MCF 10A (cell line): ENCODE results near the gene POLR3GL. TPM values are rescaled to one million over a fixed set of nuclear protein-coding genes. Genes with fewer than 3 reads are reported as not detected.

Source experiments
- BruUV-seq: library from RNA; stranded (reverse); fragments of 400-500 nt; replicated peaks from 2 replicates; lab custom pipeline; 2021; lab: Mats Ljungman, UMichigan
- CTCF ChIA-PET: fragments of 300-600 bp; sonication (Branson Sonifier 250); formaldehyde crosslinking; extraction: SDS; loops from one replicate; lab custom pipeline; 2021; ENCODE audit warnings: antibody characterized with exemption, inconsistent platforms; lab: Yijun Ruan, JAX
- POLR2A ChIA-PET: fragments of 300-600, 350-650 bp; sonication (Branson Sonifier 250); formaldehyde crosslinking; extraction: SDS; loops from one replicate; lab custom pipeline; 2020; ENCODE audit warnings: antibody characterized with exemption, inconsistent platforms; lab: Yijun Ruan, JAX
- DNase-seq: peaks from one replicate; pipeline ENCODE4 v3.0.0-alpha.2; 2018; ENCODE audit not compliant: unreplicated experiment
- H3K27ac Mint-ChIP-seq: one replicate; pipeline ENCODE4 v1.8.0; 2022; ENCODE audit warnings: mild to moderate bottlenecking, low read depth, mixed read lengths; ENCODE audit not compliant: unreplicated experiment
- H3K27me3 Mint-ChIP-seq: one replicate; pipeline ENCODE4 v1.8.0; 2022; ENCODE audit warnings: mixed read lengths; ENCODE audit not compliant: insufficient read depth, unreplicated experiment
- H3K36me3 Mint-ChIP-seq: one replicate; pipeline ENCODE4 v1.8.0; 2022; ENCODE audit warnings: mild to moderate bottlenecking, moderate library complexity, mixed read lengths; ENCODE audit not compliant: insufficient read depth, unreplicated experiment
- H3K4me1 Mint-ChIP-seq: one replicate; pipeline ENCODE4 v1.8.0; 2022; ENCODE audit warnings: mixed read lengths; ENCODE audit not compliant: insufficient read depth, unreplicated experiment
- H3K4me3 Mint-ChIP-seq: one replicate; pipeline ENCODE4 v1.8.0; 2022; ENCODE audit warnings: mild to moderate bottlenecking, moderate library complexity, mixed read lengths; ENCODE audit not compliant: unreplicated experiment
- H3K9me3 Mint-ChIP-seq: one replicate; pipeline ENCODE4 v1.8.0; 2022; ENCODE audit warnings: mixed read lengths; ENCODE audit not compliant: unreplicated experiment
- CTCF ChIP-seq: fragments of 200-600 bp; IDR thresholded peaks from one replicate; pipeline ENCODE4 v1.8.0; 2022; ENCODE audit warnings: antibody characterized with exemption, mild to moderate bottlenecking; ENCODE audit not compliant: unreplicated experiment
- intact Hi-C: fragments of 100-400 bp; cut with micrococcal nuclease; formaldehyde crosslinking; loops from 2 replicates; pipeline ENCODE4 v1.14.1; 2022
- total RNA-seq: library from RNA; stranded (reverse); gene quantifications from 2 replicates; pipeline ENCODE4 v1.2.3, GENCODE V29; 2022

POLR3GL gene
- total RNA-seq, 1 experiment from 2014 or later: 17.6 TPM

- BruUV-seq: no TSS peak
- Mint-ChIP-seq H3K36me3 (peaks cover 15% of the 10 kb centered on the region), H3K27ac (peak overlapping the region; percentile 73), H3K4me3 (no peak overlapping the region), H3K27me3 (no peaks in the 10 kb centered on the region), H3K9me3 (no peaks in the 10 kb centered on the region), H3K4me1 (peaks cover 31% of the 10 kb centered on the region)
- intact Hi-C loops: no loop called here
- ChIA-PET POLR2A (interaction anchor here (0.9 to 24.2 kb wide), 5 partner anchors 17 to 57 kb away, joined by 3 to 1309 read pairs (median 9); partner anchors contain the start of genes ANKRD34A, LIX1L, POLR3GL and RBM8A), CTCF (interaction anchor here (0.6 to 24.2 kb wide), 2 partner anchors 28 to 115 kb away, joined by 3 to 773 read pairs; partner anchors contain the start of gene HJV)
- DNase-seq: no peak
- no peak for TF ChIP-seq CTCF
Observed at GRCh38 chr1:145983960-145984830, 19.7 kb downstream of the POLR3GL start.

GRCh38 chr1:145985129-145985501 lies 20.6 kb downstream of the POLR3GL start:
- TF ChIP-seq CTCF: no peak
- Mint-ChIP-seq H3K27me3 (no peaks in the 10 kb centered on the region), H3K9me3 (no peaks in the 10 kb centered on the region), H3K36me3 (peaks cover 20% of the 10 kb centered on the region), H3K4me3 (peak overlapping the region; percentile 32), H3K4me1 (peaks cover 31% of the 10 kb centered on the region), H3K27ac (peak overlapping the region; percentile 73)
- ChIA-PET POLR2A (interaction anchor here (0.6 to 24.2 kb wide), 5 partner anchors 16 to 94 kb away, joined by 4 to 1309 read pairs (median 9); partner anchors contain the start of genes ANKRD34A, POLR3GL, RBM8A and TXNIP), CTCF (interaction anchor here (1.0 to 24.2 kb wide), 2 partner anchors 27 to 74 kb away, joined by 3 to 773 read pairs; partner anchors contain the start of gene HJV)
- no peak for DNase-seq
- intact Hi-C loops: no loop called here
- no TSS peak for BruUV-seq

GRCh38 chr1:145985502-145986439 lies 21.3 kb downstream of the POLR3GL start:
- no TSS peak for BruUV-seq
- H3K27ac Mint-ChIP-seq: peak overlapping the region; percentile 73
- peaks cover 27% of the 10 kb centered on the region for H3K36me3 Mint-ChIP-seq
- peak; percentile 88 for DNase-seq
- intact Hi-C loops: loop anchor here (1.0 kb wide), 1 partner anchor 11 kb away; the partner anchor contains the start of gene TXNIP
- H3K4me3 Mint-ChIP-seq: peak overlapping the region; percentile 32
- no peaks in the 10 kb centered on the region for H3K27me3 Mint-ChIP-seq
- H3K9me3 Mint-ChIP-seq: no peaks in the 10 kb centered on the region
- CTCF ChIA-PET: interaction anchor here (0.6 to 24.2 kb wide), 3 partner anchors 26 to 75 kb away, joined by 3 to 773 read pairs (median 3); partner anchors contain the start of gene HJV
- TF ChIP-seq CTCF: no peak
- POLR2A ChIA-PET: interaction anchor here (0.6 to 24.2 kb wide), 8 partner anchors 15 to 95 kb away, joined by 4 to 1309 read pairs (median 7); partner anchors contain the start of genes ANKRD34A, LIX1L, POLR3GL and RBM8A
- H3K4me1 Mint-ChIP-seq: peaks cover 31% of the 10 kb centered on the region
